HEK293 (cell line): ENCODE measurements around the gene SLC4A11.

Experiments
- CTCF ChIA-PET: fragments of 350-600 bp; formaldehyde crosslinking; extraction: SDS; loops from one replicate; lab custom pipeline; 2021; ENCODE audit warnings: antibody characterized with exemption; lab: Yijun Ruan, JAX
- POLR2A ChIA-PET: fragments of 300-600 bp; formaldehyde crosslinking; extraction: SDS; loops from one replicate; lab custom pipeline; 2020; ENCODE audit warnings: antibody characterized with exemption, inconsistent platforms; lab: Yijun Ruan, JAX
- H3K27ac ChIP-seq: fragments of 200-500 bp; sonication (Bioruptor generic); 2 replicates; pipeline ENCODE4 v1.5.1; 2014; ENCODE audit warnings: low read depth, low read length, control low read depth, inconsistent platforms; ENCODE audit errors: extremely low read depth
- H3K36me3 ChIP-seq, 2 experiments: fragments of 200-500 bp in 1 of 2; sonication (Bioruptor generic) in 1 of 2; 1 replicate in 1 of 2; 2 replicates in 1 of 2; pipeline ENCODE4 v1.5.1; 2014 to 2017; ENCODE audit warnings: inconsistent platforms in 2 of 2, low read length in 2 of 2; ENCODE audit not compliant: control insufficient read depth in 2 of 2, insufficient read depth in 1 of 2
- H3K4me1 ChIP-seq: fragments of 200-500 bp; sonication (Bioruptor generic); 2 replicates; pipeline ENCODE4 v1.5.1; 2014; ENCODE audit warnings: mild to moderate bottlenecking, low read length, inconsistent platforms; ENCODE audit not compliant: control insufficient read depth, insufficient read depth
- H3K4me3 ChIP-seq: 2 replicates; pipeline ENCODE4 v1.5.1; 2011; ENCODE audit warnings: low read depth, mild to moderate bottlenecking, control low read depth, low read length, moderate library complexity
- H3K9me3 ChIP-seq: fragments of 200-500 bp; sonication (Bioruptor generic); 2 replicates; pipeline ENCODE4 v1.5.1; 2014; ENCODE audit warnings: low read depth, low read length, inconsistent platforms; ENCODE audit not compliant: control insufficient read depth, insufficient read depth
- BCL6B ChIP-seq: fragments of 450-650 bp; formaldehyde crosslinking; IDR thresholded peaks from 2 replicates; pipeline ENCODE4 v1.5.1; 2017; ENCODE audit warnings: missing biosample characterization, missing genetic modification characterization
- EGR2 ChIP-seq: fragments of 450-650 bp; formaldehyde crosslinking; IDR thresholded peaks from 2 replicates; pipeline ENCODE4 v1.5.1; 2016; ENCODE audit warnings: low read depth, missing biosample characterization, missing genetic modification characterization
- HOXC10 ChIP-seq: sonication (generic); formaldehyde crosslinking; IDR thresholded peaks from 2 replicates; pipeline ENCODE4 v1.8.1; 2023; ENCODE audit warnings: mild to moderate bottlenecking, missing genetic modification reagents
- MZF1 ChIP-seq: fragments of 450-650 bp; formaldehyde crosslinking; IDR thresholded peaks from 2 replicates; pipeline ENCODE4 v1.5.1; 2017; ENCODE audit warnings: missing biosample characterization, missing genetic modification characterization, borderline replicate concordance
- OVOL3 ChIP-seq: fragments of 450-650 bp; formaldehyde crosslinking; IDR thresholded peaks from 2 replicates; pipeline ENCODE4 v1.5.1; 2016; ENCODE audit warnings: missing biosample characterization, missing genetic modification characterization
- SCRT1 ChIP-seq: fragments of 450-650 bp; formaldehyde crosslinking; IDR thresholded peaks from 2 replicates; pipeline ENCODE4 v1.5.1; 2016; ENCODE audit warnings: missing biosample characterization, missing genetic modification characterization, borderline replicate concordance
- ZFHX2 ChIP-seq: fragments of 450-650 bp; formaldehyde crosslinking; conservative IDR thresholded peaks from 2 replicates; pipeline ENCODE4 v1.5.1; 2016; ENCODE audit warnings: missing biosample characterization, missing genetic modification characterization
- ZIC2 ChIP-seq: fragments of 450-650 bp; formaldehyde crosslinking; IDR thresholded peaks from 2 replicates; pipeline ENCODE4 v1.5.1; 2016; ENCODE audit warnings: missing biosample characterization, missing genetic modification characterization
- ZNF175 ChIP-seq: fragments of 450-650 bp; formaldehyde crosslinking; IDR thresholded peaks from 2 replicates; pipeline ENCODE4 v1.5.1; 2016; ENCODE audit warnings: missing biosample characterization, missing genetic modification characterization
- ZNF223 ChIP-seq: fragments of 450-650 bp; formaldehyde crosslinking; IDR thresholded peaks from 2 replicates; pipeline ENCODE4 v1.5.1; 2016; ENCODE audit warnings: missing biosample characterization, missing genetic modification characterization
- ZNF658 ChIP-seq: fragments of 450-650 bp; formaldehyde crosslinking; IDR thresholded peaks from 2 replicates; pipeline ENCODE4; 2016; ENCODE audit warnings: missing biosample characterization, missing genetic modification characterization
- ZNF837 ChIP-seq: fragments of 450-650 bp; formaldehyde crosslinking; IDR thresholded peaks from 2 replicates; pipeline ENCODE4 v1.5.1; 2016; ENCODE audit warnings: missing biosample characterization, missing genetic modification characterization
- ZSCAN23 ChIP-seq: fragments of 450-650 bp; formaldehyde crosslinking; IDR thresholded peaks from 2 replicates; pipeline ENCODE4 v1.5.1; 2016; ENCODE audit warnings: missing biosample characterization, missing genetic modification characterization
- ZSCAN4 ChIP-seq: fragments of 450-650 bp; formaldehyde crosslinking; IDR thresholded peaks from 2 replicates; pipeline ENCODE4 v1.5.1; 2017; ENCODE audit warnings: missing biosample characterization, missing genetic modification characterization
- TF ChIP-seq, protein P1 (sequence below): fragments of 450-650 bp; formaldehyde crosslinking; conservative IDR thresholded peaks from 2 replicates; pipeline ENCODE4 v1.5.1; 2016; ENCODE audit warnings: low read depth, missing biosample characterization, missing genetic modification characterization

The SLC4A11 gene

DNA sequence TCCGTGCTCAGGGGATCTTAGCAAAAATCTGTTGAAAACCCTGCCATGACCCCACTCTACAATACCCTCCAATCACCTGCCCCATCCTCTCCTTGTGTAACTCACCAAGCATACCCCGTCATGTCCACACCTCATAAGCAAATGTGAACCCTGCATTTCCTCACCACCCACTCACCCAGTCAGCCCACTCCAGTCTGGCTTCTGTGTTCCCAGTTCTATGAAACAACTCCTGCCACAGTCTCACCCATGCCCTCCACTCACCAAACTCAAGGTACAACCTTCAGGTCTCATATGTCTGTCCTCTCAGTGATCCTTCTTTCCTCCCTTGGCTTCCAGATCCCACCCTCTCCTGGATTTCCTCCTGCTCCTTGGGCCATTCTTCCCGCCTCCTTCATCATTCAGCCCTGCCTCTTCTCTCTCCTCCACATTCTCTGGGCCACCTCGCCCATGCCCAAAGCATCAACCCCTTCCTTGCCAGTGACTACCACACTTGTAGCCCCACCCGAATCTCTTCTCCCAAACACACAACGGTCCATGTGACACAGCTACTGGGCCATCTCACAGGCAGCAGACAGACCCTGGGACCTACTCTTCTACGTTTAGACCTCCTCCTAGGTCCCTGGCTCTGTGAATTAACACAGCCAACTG, 43.3 kb downstream of the SLC4A11 start:
- Histone ChIP-seq H3K4me3 (no peak overlapping the region), H3K27ac (no peak overlapping the region), H3K9me3 (no peaks in the 10 kb centered on the region), H3K4me1 (no peaks in the 10 kb centered on the region), H3K36me3 (peaks cover 60 to 92% of the 10 kb centered on the region in 2 experiments)
- ChIA-PET CTCF (no interaction called here), POLR2A (no interaction called here)
- no peak for TF ChIP-seq SCRT1 (tag by site-specific recombination)
- TF ChIP-seq ZNF658 (tag by site-specific recombination) = no peak
- TF ChIP-seq OVOL3 (tag by site-specific recombination) = no peak
- no peak for TF ChIP-seq HOXC10
- peak; percentile 56 for TF ChIP-seq ZFHX2
- no peak for TF ChIP-seq MZF1 (tag by site-specific recombination)
- no peak for TF ChIP-seq BCL6B (tag by site-specific recombination)
- TF ChIP-seq EGR2 (tag by site-specific recombination) = peak; percentile 65; the same call in 1 of the 2 replicates

DNA sequence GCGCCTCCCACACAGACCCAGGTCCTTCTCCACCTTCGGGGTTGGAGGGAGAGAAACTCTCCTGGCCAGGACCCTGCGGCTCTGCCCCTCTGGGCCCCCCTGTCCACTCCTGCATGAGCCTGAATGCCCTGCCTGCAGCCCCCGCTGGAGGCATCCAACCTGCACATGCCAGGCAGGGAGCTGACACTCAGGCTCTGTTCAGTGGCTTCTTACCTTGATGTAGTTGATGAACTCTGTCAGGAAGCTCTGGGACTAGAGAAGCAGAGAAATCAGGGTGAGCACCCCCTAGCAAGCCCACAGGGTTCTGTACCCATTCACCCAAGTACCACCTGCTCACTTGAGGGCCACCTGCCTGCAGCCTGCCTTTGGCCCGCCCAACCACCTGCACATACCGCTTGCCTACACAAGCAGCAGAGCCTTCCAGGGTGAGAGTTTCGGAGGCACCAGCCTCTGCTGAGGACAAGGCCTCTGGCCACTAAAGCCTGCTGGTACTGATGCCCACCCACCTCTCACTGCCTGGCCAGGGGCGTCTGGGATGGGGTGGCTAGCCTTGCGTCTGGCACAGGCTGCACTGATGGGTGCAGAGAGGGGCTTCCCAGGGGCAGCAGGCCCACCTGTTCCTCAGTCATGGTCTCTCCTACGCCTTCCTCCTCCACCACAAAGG, 44.2 kb downstream of the SLC4A11 start:
- POLR2A ChIA-PET = no interaction called here
- TF ChIP-seq, protein P1, sequence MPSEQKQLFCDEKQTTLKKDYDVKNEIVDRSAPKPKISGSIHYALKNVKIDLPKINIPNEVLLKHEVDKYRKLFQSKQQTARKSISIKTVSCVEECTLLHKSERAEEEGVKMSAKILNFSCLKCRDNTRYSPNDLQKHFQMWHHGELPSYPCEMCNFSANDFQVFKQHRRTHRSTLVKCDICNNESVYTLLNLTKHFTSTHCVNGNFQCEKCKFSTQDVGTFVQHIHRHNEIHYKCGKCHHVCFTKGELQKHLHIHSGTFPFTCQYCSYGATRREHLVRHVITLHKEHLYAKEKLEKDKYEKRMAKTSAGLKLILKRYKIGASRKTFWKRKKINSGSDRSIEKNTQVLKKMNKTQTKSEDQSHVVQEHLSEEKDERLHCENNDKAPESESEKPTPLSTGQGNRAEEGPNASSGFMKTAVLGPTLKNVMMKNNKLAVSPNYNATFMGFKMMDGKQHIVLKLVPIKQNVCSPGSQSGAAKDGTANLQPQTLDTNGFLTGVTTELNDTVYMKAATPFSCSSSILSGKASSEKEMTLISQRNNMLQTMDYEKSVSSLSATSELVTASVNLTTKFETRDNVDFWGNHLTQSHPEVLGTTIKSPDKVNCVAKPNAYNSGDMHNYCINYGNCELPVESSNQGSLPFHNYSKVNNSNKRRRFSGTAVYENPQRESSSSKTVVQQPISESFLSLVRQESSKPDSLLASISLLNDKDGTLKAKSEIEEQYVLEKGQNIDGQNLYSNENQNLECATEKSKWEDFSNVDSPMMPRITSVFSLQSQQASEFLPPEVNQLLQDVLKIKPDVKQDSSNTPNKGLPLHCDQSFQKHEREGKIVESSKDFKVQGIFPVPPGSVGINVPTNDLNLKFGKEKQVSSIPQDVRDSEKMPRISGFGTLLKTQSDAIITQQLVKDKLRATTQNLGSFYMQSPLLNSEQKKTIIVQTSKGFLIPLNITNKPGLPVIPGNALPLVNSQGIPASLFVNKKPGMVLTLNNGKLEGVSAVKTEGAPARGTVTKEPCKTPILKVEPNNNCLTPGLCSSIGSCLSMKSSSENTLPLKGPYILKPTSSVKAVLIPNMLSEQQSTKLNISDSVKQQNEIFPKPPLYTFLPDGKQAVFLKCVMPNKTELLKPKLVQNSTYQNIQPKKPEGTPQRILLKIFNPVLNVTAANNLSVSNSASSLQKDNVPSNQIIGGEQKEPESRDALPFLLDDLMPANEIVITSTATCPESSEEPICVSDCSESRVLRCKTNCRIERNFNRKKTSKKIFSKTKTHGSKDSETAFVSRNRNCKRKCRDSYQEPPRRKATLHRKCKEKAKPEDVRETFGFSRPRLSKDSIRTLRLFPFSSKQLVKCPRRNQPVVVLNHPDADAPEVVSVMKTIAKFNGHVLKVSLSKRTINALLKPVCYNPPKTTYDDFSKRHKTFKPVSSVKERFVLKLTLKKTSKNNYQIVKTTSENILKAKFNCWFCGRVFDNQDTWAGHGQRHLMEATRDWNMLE = no peak
- TF ChIP-seq ZNF175 (no peak), ZIC2 (tag by site-specific recombination) (no peak), ZNF837 (no peak), ZSCAN4 (tag by site-specific recombination) (no peak), ZNF223 (tag by site-specific recombination) (no peak), ZSCAN23 (no peak)
- H3K4me1 ChIP-seq = no peaks in the 10 kb centered on the region
- H3K9me3 ChIP-seq = no peaks in the 10 kb centered on the region
- H3K4me3 ChIP-seq = no peak overlapping the region
- H3K36me3 ChIP-seq = peaks cover 61 to 92% of the 10 kb centered on the region in 2 experiments
- CTCF ChIA-PET = no interaction called here
- H3K27ac ChIP-seq = no peak overlapping the region
